ENCODE measurements around the gene MRGPRF.

DNA sequence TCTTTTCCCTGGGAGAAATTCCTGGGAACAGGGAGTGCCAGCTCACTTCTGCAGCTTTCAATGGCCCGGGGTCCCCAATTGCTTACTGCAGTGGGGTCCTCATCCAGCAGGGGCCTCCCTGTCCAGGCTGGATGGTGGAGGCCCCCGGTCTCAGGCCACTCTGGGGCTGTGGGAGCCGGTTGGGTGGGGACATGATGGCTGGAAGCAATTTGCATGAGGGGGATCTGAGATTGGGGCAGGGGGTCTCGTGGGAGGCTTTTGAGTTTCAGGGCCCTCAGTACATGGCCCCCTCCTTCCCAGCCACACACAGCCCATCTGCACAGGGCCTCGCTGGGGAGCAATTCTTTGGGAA is 57.5 kb downstream of the MRGPRF start:
- TF ChIP-seq JUN (IDR thresholded peaks at IDR 0.05) (no peak), HOXA7 (CRISPR knock-in tag; IDR thresholded peaks at IDR 0.05) (no peak), EP300 (IDR thresholded peaks at IDR 0.05) (no peak), NFE2L2 (conservative IDR thresholded peaks at IDR 0.05; ENCODE audit: low read length) (no peak), SMC3 (IDR thresholded peaks at IDR 0.05) (no peak), ZNF302 (CRISPR knock-in tag; IDR thresholded peaks at IDR 0.05) (no peak)
- TF ChIP-seq, protein P1, sequence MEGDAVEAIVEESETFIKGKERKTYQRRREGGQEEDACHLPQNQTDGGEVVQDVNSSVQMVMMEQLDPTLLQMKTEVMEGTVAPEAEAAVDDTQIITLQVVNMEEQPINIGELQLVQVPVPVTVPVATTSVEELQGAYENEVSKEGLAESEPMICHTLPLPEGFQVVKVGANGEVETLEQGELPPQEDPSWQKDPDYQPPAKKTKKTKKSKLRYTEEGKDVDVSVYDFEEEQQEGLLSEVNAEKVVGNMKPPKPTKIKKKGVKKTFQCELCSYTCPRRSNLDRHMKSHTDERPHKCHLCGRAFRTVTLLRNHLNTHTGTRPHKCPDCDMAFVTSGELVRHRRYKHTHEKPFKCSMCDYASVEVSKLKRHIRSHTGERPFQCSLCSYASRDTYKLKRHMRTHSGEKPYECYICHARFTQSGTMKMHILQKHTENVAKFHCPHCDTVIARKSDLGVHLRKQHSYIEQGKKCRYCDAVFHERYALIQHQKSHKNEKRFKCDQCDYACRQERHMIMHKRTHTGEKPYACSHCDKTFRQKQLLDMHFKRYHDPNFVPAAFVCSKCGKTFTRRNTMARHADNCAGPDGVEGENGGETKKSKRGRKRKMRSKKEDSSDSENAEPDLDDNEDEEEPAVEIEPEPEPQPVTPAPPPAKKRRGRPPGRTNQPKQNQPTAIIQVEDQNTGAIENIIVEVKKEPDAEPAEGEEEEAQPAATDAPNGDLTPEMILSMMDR (IDR thresholded peaks at IDR 0.05): no peak
- TF ChIP-seq, protein P2, sequence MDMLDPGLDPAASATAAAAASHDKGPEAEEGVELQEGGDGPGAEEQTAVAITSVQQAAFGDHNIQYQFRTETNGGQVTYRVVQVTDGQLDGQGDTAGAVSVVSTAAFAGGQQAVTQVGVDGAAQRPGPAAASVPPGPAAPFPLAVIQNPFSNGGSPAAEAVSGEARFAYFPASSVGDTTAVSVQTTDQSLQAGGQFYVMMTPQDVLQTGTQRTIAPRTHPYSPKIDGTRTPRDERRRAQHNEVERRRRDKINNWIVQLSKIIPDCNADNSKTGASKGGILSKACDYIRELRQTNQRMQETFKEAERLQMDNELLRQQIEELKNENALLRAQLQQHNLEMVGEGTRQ (IDR thresholded peaks at IDR 0.05): no peak
- TF ChIP-seq, protein P3, sequence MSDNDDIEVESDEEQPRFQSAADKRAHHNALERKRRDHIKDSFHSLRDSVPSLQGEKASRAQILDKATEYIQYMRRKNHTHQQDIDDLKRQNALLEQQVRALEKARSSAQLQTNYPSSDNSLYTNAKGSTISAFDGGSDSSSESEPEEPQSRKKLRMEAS (IDR thresholded peaks at IDR 0.05): no peak
- TF ChIP-seq, protein P4, sequence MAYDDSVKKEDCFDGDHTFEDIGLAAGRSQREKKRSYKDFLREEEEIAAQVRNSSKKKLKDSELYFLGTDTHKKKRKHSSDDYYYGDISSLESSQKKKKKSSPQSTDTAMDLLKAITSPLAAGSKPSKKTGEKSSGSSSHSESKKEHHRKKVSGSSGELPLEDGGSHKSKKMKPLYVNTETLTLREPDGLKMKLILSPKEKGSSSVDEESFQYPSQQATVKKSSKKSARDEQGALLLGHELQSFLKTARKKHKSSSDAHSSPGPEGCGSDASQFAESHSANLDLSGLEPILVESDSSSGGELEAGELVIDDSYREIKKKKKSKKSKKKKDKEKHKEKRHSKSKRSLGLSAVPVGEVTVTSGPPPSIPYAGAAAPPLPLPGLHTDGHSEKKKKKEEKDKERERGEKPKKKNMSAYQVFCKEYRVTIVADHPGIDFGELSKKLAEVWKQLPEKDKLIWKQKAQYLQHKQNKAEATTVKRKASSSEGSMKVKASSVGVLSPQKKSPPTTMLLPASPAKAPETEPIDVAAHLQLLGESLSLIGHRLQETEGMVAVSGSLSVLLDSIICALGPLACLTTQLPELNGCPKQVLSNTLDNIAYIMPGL (CRISPR knock-in tag; IDR thresholded peaks at IDR 0.05; ENCODE audit: borderline replicate concordance): no peak
- TF ChIP-seq, protein P5, sequence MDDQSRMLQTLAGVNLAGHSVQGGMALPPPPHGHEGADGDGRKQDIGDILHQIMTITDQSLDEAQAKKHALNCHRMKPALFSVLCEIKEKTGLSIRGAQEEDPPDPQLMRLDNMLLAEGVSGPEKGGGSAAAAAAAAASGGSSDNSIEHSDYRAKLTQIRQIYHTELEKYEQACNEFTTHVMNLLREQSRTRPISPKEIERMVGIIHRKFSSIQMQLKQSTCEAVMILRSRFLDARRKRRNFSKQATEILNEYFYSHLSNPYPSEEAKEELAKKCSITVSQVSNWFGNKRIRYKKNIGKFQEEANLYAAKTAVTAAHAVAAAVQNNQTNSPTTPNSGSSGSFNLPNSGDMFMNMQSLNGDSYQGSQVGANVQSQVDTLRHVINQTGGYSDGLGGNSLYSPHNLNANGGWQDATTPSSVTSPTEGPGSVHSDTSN (IDR thresholded peaks at IDR 0.05): no peak
